ENCODE data around the gene LOXL1. TPM values are rescaled to one million over a fixed set of nuclear protein-coding genes. Genes with fewer than 3 reads are reported as not detected.
"Not testable (repeated sequence)": the region's sequence is repeated elsewhere in the genome, so short reads cannot be mapped to it uniquely, and the experiment has no call there.

The LOXL1 gene
- total and polyA plus RNA-seq, 2 of the 13 experiments (the other 11 are each of a cell fraction or from before 2014, with no cell fraction given), result 0.51 to 1.3 TPM

GRCh38 chr15:73937296-73937695 lies 11.0 kb downstream of the LOXL1 start:
- H3K4me3 ChIP-seq (replicated peaks in 1 of 3; ENCODE audit: insufficient read depth in 1 of 3, low read depth in 2 of 3, low read length in 3 of 3), result no peak overlapping the region
- H3K79me2 ChIP-seq (ENCODE audit: insufficient read depth, low read length), result no peaks in the 10 kb centered on the region
- peaks cover 3% of the 10 kb centered on the region for H4K20me1 ChIP-seq (ENCODE audit: insufficient read depth, low read length)
- POLR2A ChIA-PET, result no interaction called here
- CTCF ChIA-PET (ENCODE audit: low intra/inter-chr PET ratio, low total read pairs), result no interaction called here
- no peaks in the 10 kb centered on the region for H3K36me3 ChIP-seq (replicated peaks in 1 of 2; ENCODE audit: control insufficient read depth in 1 of 2, insufficient read depth in 2 of 2, low read length in 2 of 2)
- 43% methylated on average over 4 of the region's 10 CpGs for WGBS (ENCODE audit: low lambda C conversion rate)
- no TSS peak for BruUV-seq (replicated peaks)
- no peaks in the 10 kb centered on the region for H3K9me3 ChIP-seq (ENCODE audit: low read length)
- no peak overlapping the region for H2AFZ ChIP-seq (ENCODE audit: low read length)
- intact Hi-C loops (cut with micrococcal nuclease; ENCODE audit: unreplicated experiment), result no loop called here
- FAIRE-seq (no peak), ATAC-seq (no peak), DNase-seq (ENCODE audit: low spot score) (no peak)
- H3K4me2 ChIP-seq (ENCODE audit: low read depth, low read length), result no peak overlapping the region
- H3K9ac ChIP-seq (ENCODE audit: insufficient read depth, low read depth, low read length), result no peak overlapping the region
- peaks cover 15% of the 10 kb centered on the region for H3K4me1 ChIP-seq (ENCODE audit: insufficient read depth, low read length)
- TF ChIP-seq ZNF788 (CRISPR knock-in tag; IDR thresholded peaks at IDR 0.05; ENCODE audit: borderline replicate concordance) (no peak), SRSF4 (IDR thresholded peaks at IDR 0.05; ENCODE audit: low read depth, low read length, poor library complexity, severe bottlenecking) (no peak), SAP130 (CRISPR knock-in tag; IDR thresholded peaks at IDR 0.05; ENCODE audit: low read depth) (no peak), RCOR2 (CRISPR knock-in tag; IDR thresholded peaks at IDR 0.05) (no peak)
- no peak overlapping the region for H3K27ac ChIP-seq (ENCODE audit: extremely low read length, insufficient read depth, low read length)
- in situ Hi-C loops (cut with HindIII; ENCODE audit: extremely low pct_ligation_motif_present, low pct_unique_long_range_greater_than_20kb), result no loop called here
- peaks cover 4 to 24% of the 10 kb centered on the region in 2 experiments; a peak in 3 of 5 replicates for H3K27me3 ChIP-seq (ENCODE audit: control insufficient read depth in 1 of 2, insufficient read depth in 2 of 2, low read length in 2 of 2)

GRCh38 chr15:73937726-73938125 lies 11.5 kb downstream of the LOXL1 start:
- WGBS (ENCODE audit: low lambda C conversion rate), result 62% methylated on average over 10 of the region's 11 CpGs
- TF ChIP-seq NR2F2 (IDR thresholded peaks at IDR 0.05; ENCODE audit: borderline replicate concordance, low read depth) (no peak), AGO1 (IDR thresholded peaks at IDR 0.05; ENCODE audit: low read depth, low read length, poor library complexity, severe bottlenecking) (no peak), CENPX (CRISPR knock-in tag; IDR thresholded peaks at IDR 0.05) (no peak)
- no peak overlapping the region for H3K9ac ChIP-seq (ENCODE audit: insufficient read depth, low read depth, low read length)
- in situ Hi-C loops (cut with HindIII; ENCODE audit: extremely low pct_ligation_motif_present, low pct_unique_long_range_greater_than_20kb), result no loop called here
- DNase-seq (ENCODE audit: low spot score) (no peak), FAIRE-seq (no peak), ATAC-seq (no peak)
- H3K27me3 ChIP-seq (ENCODE audit: control insufficient read depth in 1 of 2, insufficient read depth in 2 of 2, low read length in 2 of 2), result peaks cover 4 to 21% of the 10 kb centered on the region in 2 experiments; a peak in 3 of 5 replicates
- peaks cover 3% of the 10 kb centered on the region for H4K20me1 ChIP-seq (ENCODE audit: insufficient read depth, low read length)
- no peak overlapping the region for H3K4me3 ChIP-seq (replicated peaks in 1 of 3; ENCODE audit: insufficient read depth in 1 of 3, low read depth in 2 of 3, low read length in 3 of 3)
- POLR2A ChIA-PET, result no interaction called here
- no peaks in the 10 kb centered on the region for H3K36me3 ChIP-seq (replicated peaks in 1 of 2; ENCODE audit: control insufficient read depth in 1 of 2, insufficient read depth in 2 of 2, low read length in 2 of 2)
- peaks cover 15% of the 10 kb centered on the region for H3K4me1 ChIP-seq (ENCODE audit: insufficient read depth, low read length)
- CTCF ChIA-PET (ENCODE audit: low intra/inter-chr PET ratio, low total read pairs), result no interaction called here
- no peak overlapping the region for H3K27ac ChIP-seq (ENCODE audit: extremely low read length, insufficient read depth, low read length)
- H3K4me2 ChIP-seq (ENCODE audit: low read depth, low read length), result no peak overlapping the region
- no TSS peak for BruUV-seq (replicated peaks)
- H2AFZ ChIP-seq (ENCODE audit: low read length), result no peak overlapping the region
- H3K9me3 ChIP-seq (ENCODE audit: low read length), result no peaks in the 10 kb centered on the region
- intact Hi-C loops (cut with micrococcal nuclease; ENCODE audit: unreplicated experiment), result no loop called here
- no peaks in the 10 kb centered on the region for H3K79me2 ChIP-seq (ENCODE audit: insufficient read depth, low read length)

- H3K4me2 ChIP-seq (ENCODE audit: low read depth, low read length); H3K27ac ChIP-seq (ENCODE audit: extremely low read length, insufficient read depth, low read length); H3K9me3 ChIP-seq (ENCODE audit: low read length); DNase-seq (ENCODE audit: low spot score); BruUV-seq (replicated peaks); H3K4me3 ChIP-seq (replicated peaks in 1 of 3; ENCODE audit: insufficient read depth in 1 of 3, low read depth in 2 of 3, low read length in 3 of 3); H3K36me3 ChIP-seq (replicated peaks in 1 of 2; ENCODE audit: control insufficient read depth in 1 of 2, insufficient read depth in 2 of 2, low read length in 2 of 2); H4K20me1 ChIP-seq (ENCODE audit: insufficient read depth, low read length); FAIRE-seq; H2AFZ ChIP-seq (ENCODE audit: low read length); ATAC-seq; H3K9ac ChIP-seq (ENCODE audit: insufficient read depth, low read depth, low read length); H3K79me2 ChIP-seq (ENCODE audit: insufficient read depth, low read length); in situ Hi-C loops (cut with HindIII; ENCODE audit: extremely low pct_ligation_motif_present, low pct_unique_long_range_greater_than_20kb); POLR2A ChIA-PET; intact Hi-C loops (cut with micrococcal nuclease; ENCODE audit: unreplicated experiment); CTCF ChIA-PET (ENCODE audit: low intra/inter-chr PET ratio, low total read pairs): not testable (repeated sequence)
- H3K27me3 ChIP-seq (ENCODE audit: control insufficient read depth in 1 of 2, insufficient read depth in 2 of 2, low read length in 2 of 2), result peaks cover 2 to 15% of the 10 kb centered on the region in 2 experiments; a peak in 2 of 5 replicates
- peaks cover 15% of the 10 kb centered on the region for H3K4me1 ChIP-seq (ENCODE audit: insufficient read depth, low read length)
- WGBS (ENCODE audit: low lambda C conversion rate), result 82% methylated on average over 8 of the region's 8 CpGs
These were observed 12.3 kb downstream of the LOXL1 start for GRCh38 chr15:73938516-73938915.
